H1 (cell line): Measurements from ENCODE around the gene GULP1. TPM values are rescaled to one million over a fixed set of nuclear protein-coding genes. Genes with fewer than 3 reads are reported as not detected.
A peak's percentile ranks its signal among the peaks of the same experiment; 100 is the strongest.

ENCODE experiments used
- CTCF ChIA-PET: fragments of 300-600 bp; sonication (Branson Sonifier 250); formaldehyde crosslinking; loops from one replicate; lab custom pipeline; 2021; ENCODE audit not compliant: partially characterized antibody; lab: Charles Lee
- POLR2A ChIA-PET: fragments of 300-600 bp; sonication (Branson Sonifier 250); formaldehyde crosslinking; loops from one replicate; lab custom pipeline; 2021; ENCODE audit warnings: inconsistent platforms; ENCODE audit not compliant: partially characterized antibody; lab: Charles Lee
- DNase-seq, 2 experiments: peaks; one replicate each; pipeline versions ENCODE4 v3.0.0 to v3.0.0-alpha.2; 2010 to 2022; ENCODE audit warnings: low spot score in 2 of 2, low read depth in 1 of 2, mixed read lengths in 1 of 2
- FAIRE-seq: peaks from 2 replicates; lab custom pipeline; 2011; peaks lifted over from hg19 to GRCh38; lab: Jason Lieb, UNC
- H2AFZ ChIP-seq: 2 replicates; pipeline ENCODE4 v1.8.1; 2012; ENCODE audit warnings: low read length, inconsistent platforms
- H2AK5ac ChIP-seq: 2 replicates; pipeline ENCODE4 v1.6.1; 2013; ENCODE audit warnings: low read depth, low read length
- H2BK120ac ChIP-seq: replicated peaks from 2 replicates; pipeline ENCODE3; 2013; ENCODE audit warnings: low read depth, low read length, inconsistent platforms
- H2BK12ac ChIP-seq: 2 replicates; pipeline ENCODE4 v1.6.1; 2013; ENCODE audit warnings: low read depth, low read length
- H2BK15ac ChIP-seq: 2 replicates; pipeline ENCODE4 v1.6.1; 2013; ENCODE audit warnings: low read length
- H2BK20ac ChIP-seq: 2 replicates; pipeline ENCODE4 v1.6.1; 2013; ENCODE audit warnings: low read length
- H2BK5ac ChIP-seq: 2 replicates; pipeline ENCODE4 v1.6.1; 2013; ENCODE audit warnings: low read depth, low read length
- H3K14ac ChIP-seq: 2 replicates; pipeline ENCODE4 v1.6.1; 2013; ENCODE audit warnings: inconsistent platforms; ENCODE audit not compliant: insufficient read length
- H3K18ac ChIP-seq: 2 replicates; pipeline ENCODE4 v1.6.1; 2013; ENCODE audit warnings: low read length; ENCODE audit errors: extremely low read depth
- H3K23ac ChIP-seq: 2 replicates; pipeline ENCODE4 v1.6.1; 2013; ENCODE audit warnings: inconsistent platforms; ENCODE audit not compliant: insufficient read length
- H3K23me2 ChIP-seq: 2 replicates; pipeline ENCODE4 v1.6.1; 2013; ENCODE audit warnings: low read depth, low read length
- H3K27ac ChIP-seq: 2 replicates; pipeline ENCODE4 v1.6.1; 2011; ENCODE audit warnings: low read depth, low read length, inconsistent platforms
- H3K27me3 ChIP-seq, 4 experiments: replicated peaks in 1 of 4; 1 replicate in 1 of 4; 2 replicates in 3 of 4; pipeline versions ENCODE4 v1.6.1 to v1.8.1; 2011 to 2013; ENCODE audit warnings: low read length in 3 of 4, mild to moderate bottlenecking in 3 of 4, inconsistent platforms in 2 of 4, mixed read lengths in 2 of 4, moderate library complexity in 1 of 4; ENCODE audit not compliant: control insufficient read depth in 3 of 4, insufficient read depth in 3 of 4; ENCODE audit errors: extremely low read depth in 1 of 4
- H3K36me3 ChIP-seq, 4 experiments: 2 replicates each; pipeline versions ENCODE4 v1.6.1 to v1.8.1; 2011 to 2013; ENCODE audit warnings: mild to moderate bottlenecking in 4 of 4, low read length in 3 of 4, moderate library complexity in 2 of 4, control low read depth in 1 of 4, inconsistent platforms in 1 of 4; ENCODE audit not compliant: insufficient read depth in 4 of 4, control insufficient read depth in 2 of 4
- H3K4ac ChIP-seq: replicated peaks from 2 replicates; pipeline ENCODE3; 2013; ENCODE audit warnings: low read length, low read depth, mixed read lengths, inconsistent platforms; ENCODE audit not compliant: insufficient read length
- H3K4me1 ChIP-seq, 4 experiments: replicated peaks in 1 of 4; 1 replicate in 1 of 4; 2 replicates in 3 of 4; pipeline versions ENCODE4 v1.6.1 to v1.8.1; 2011 to 2013; ENCODE audit warnings: low read length in 3 of 4, inconsistent platforms in 2 of 4, mixed read lengths in 1 of 4; ENCODE audit not compliant: insufficient read depth in 4 of 4, control insufficient read depth in 3 of 4
- H3K4me2 ChIP-seq, 2 experiments: 2 replicates each; pipeline versions ENCODE4 v1.6.1 to v1.8.1; 2011 to 2013; ENCODE audit warnings: low read depth in 2 of 2, low read length in 2 of 2, control low read depth in 1 of 2, inconsistent platforms in 1 of 2, mild to moderate bottlenecking in 1 of 2; ENCODE audit not compliant: insufficient read depth in 1 of 2
- H3K4me3 ChIP-seq, 4 experiments: fragments of 200-600, 300-600 bp in 1 of 4; sonication (generic), shearing (Covaris generic), sonication (Bioruptor Twin) in 1 of 4; 2 replicates each; pipeline versions ENCODE4 v1.5.1 to v1.8.1; 2011 to 2016; ENCODE audit warnings: low read length in 4 of 4, low read depth in 3 of 4, control low read depth in 2 of 4, inconsistent platforms in 2 of 4, mild to moderate bottlenecking in 2 of 4, mixed read lengths in 1 of 4, moderate library complexity in 1 of 4; ENCODE audit not compliant: insufficient read depth in 2 of 4; ENCODE audit errors: extremely low read depth in 1 of 4
- H3K56ac ChIP-seq: replicated peaks from 2 replicates; pipeline ENCODE3; 2013; ENCODE audit warnings: low read depth, mild to moderate bottlenecking, mixed read lengths, low read length, inconsistent platforms; ENCODE audit not compliant: insufficient read length
- H3K79me1 ChIP-seq: 2 replicates; pipeline ENCODE4 v1.6.1; 2013; ENCODE audit warnings: low read depth, low read length, control low read depth
- H3K79me2 ChIP-seq, 2 experiments: 2 replicates each; pipeline versions ENCODE4 v1.6.1 to v1.8.1; 2012 to 2013; ENCODE audit warnings: low read length in 2 of 2, mild to moderate bottlenecking in 2 of 2, inconsistent platforms in 1 of 2; ENCODE audit not compliant: insufficient read depth in 2 of 2, control insufficient read depth in 1 of 2
- H3K9ac ChIP-seq, 4 experiments: replicated peaks in 1 of 4; 1 replicate in 1 of 4; 2 replicates in 3 of 4; pipeline versions ENCODE4 v1.6.1 to v1.8.1; 2011 to 2013; ENCODE audit warnings: low read depth in 3 of 4, low read length in 3 of 4, control low read depth in 2 of 4, mild to moderate bottlenecking in 2 of 4, moderate library complexity in 2 of 4, inconsistent platforms in 1 of 4; ENCODE audit errors: extremely low read depth in 1 of 4
- H3K9me3 ChIP-seq, 2 experiments: 2 replicates each; pipeline versions ENCODE4 v1.6.1 to v1.8.1; 2012 to 2013; ENCODE audit warnings: mild to moderate bottlenecking in 2 of 2, moderate library complexity in 2 of 2, control low read depth in 1 of 2, inconsistent platforms in 1 of 2, low read depth in 1 of 2, low read length in 1 of 2, mixed read lengths in 1 of 2; ENCODE audit not compliant: insufficient read depth in 2 of 2
- H4K20me1 ChIP-seq, 2 experiments: replicated peaks in 1 of 2; 2 replicates each; pipeline versions ENCODE3 to v1.8.1; 2011 to 2013; ENCODE audit warnings: inconsistent platforms in 2 of 2, low read length in 2 of 2, mild to moderate bottlenecking in 1 of 2; ENCODE audit not compliant: insufficient read depth in 2 of 2, control insufficient read depth in 1 of 2
- H4K5ac ChIP-seq: 2 replicates; pipeline ENCODE4 v1.6.1; 2013; ENCODE audit warnings: low read length, low read depth, mixed read lengths, inconsistent platforms; ENCODE audit not compliant: insufficient read length
- H4K8ac ChIP-seq: 2 replicates; pipeline ENCODE4 v1.8.0; 2013; ENCODE audit warnings: mild to moderate bottlenecking, moderate library complexity, low read length, inconsistent platforms; ENCODE audit not compliant: insufficient read depth; ENCODE audit errors: extremely low read depth
- H4K91ac ChIP-seq: replicated peaks from 2 replicates; pipeline ENCODE3; 2013; ENCODE audit warnings: low read length, mixed read lengths, inconsistent platforms; ENCODE audit not compliant: insufficient read length
- KDM1A ChIP-seq: fragments of 200-600, 300-600 bp; sonication (generic); IDR thresholded peaks from 2 replicates; pipeline ENCODE4 v1.7.1; 2016; ENCODE audit warnings: mild to moderate bottlenecking, low read length, borderline replicate concordance
- WGBS, 2 experiments: shearing (Covaris generic) in 1 of 2; methylation state at CpG; one replicate each; pipeline versions ENCODE4 v1.1.6 to v1.1.7; 2013 to 2015; ENCODE audit warnings: low lambda C conversion rate in 2 of 2, mixed read lengths in 2 of 2, inconsistent platforms in 1 of 2, low coverage in 1 of 2, missing lambda C conversion rate in 1 of 2; ENCODE audit not compliant: insufficient replicate concordance in 2 of 2, insufficient coverage in 1 of 2, insufficient read length in 1 of 2; ENCODE audit errors: extremely low coverage in 1 of 2, missing lambda C conversion rate in 1 of 2; 5-methylcytosine and 5-hydroxymethylcytosine counted together
- polyA plus RNA-seq, 7 experiments: library from polyadenylated mRNA; depleted of rRNA in 3 of 7; stranded (reverse) in 5 of 7; unstranded in 2 of 7; fragments of >200 nt in 5 of 7; fragments of 200-250 nt in 2 of 7; gene quantifications; 1 replicate in 5 of 7; 2 replicates in 1 of 7; 4 replicates in 1 of 7; pipeline versions ENCODE4 v1.2.1 to v1.2.3, GENCODE V29; 2011 to 2013; ENCODE audit warnings: missing spikeins in 2 of 7, mixed read lengths in 2 of 7
- total RNA-seq: library from RNA; stranded (reverse); fragmentation: NEBNext Ultra II Directional; extraction: Animal tissue kit (Norgen Biotek cat#: 25700); gene quantifications from 2 replicates; pipeline ENCODE4 v1.2.1, GENCODE V29; 2021

The GULP1 gene
- total and polyA plus RNA-seq, 2 of the 8 experiments (the other 6 are each of a cell fraction or from before 2014, with no cell fraction given): 69.7 to 139 TPM

DNA sequence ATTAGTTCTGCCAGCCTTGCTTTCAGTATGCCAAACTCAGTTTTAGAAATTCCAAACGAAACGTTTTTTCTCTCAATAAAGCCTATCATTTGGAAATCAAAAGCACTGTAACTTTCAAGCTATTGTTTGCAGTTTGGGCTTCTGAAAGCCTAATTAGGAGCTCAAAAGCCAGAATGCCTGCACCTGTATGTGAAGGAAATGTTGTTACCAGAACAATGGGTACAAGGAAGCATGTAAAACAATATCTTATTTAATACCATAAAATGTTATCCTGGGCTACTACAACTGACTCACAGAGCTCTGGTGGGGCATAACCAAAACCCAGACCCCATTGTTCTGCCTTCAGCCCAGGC, 12.6 kb upstream of the GULP1 start:
- Histone ChIP-seq H3K14ac (no peak overlapping the region), H2AK5ac (no peak overlapping the region), H3K79me1 (no peaks in the 10 kb centered on the region), H4K20me1 (no peaks in the 10 kb centered on the region), H2BK120ac (no peak overlapping the region), H3K36me3 (no peaks in the 10 kb centered on the region), H2BK12ac (no peak overlapping the region), H4K91ac (no peak overlapping the region), H3K18ac (peak overlapping the region; percentile 39; the same call in 1 of the 2 replicates), H2BK5ac (peak overlapping the region; percentile 94), H3K23me2 (no peaks in the 10 kb centered on the region; the same call in 1 of the 2 replicates), H3K4ac (no peak overlapping the region), H3K4me3 (peak overlapping the region in 3 of 4 experiments; percentile 26 to 50 (median 28); a peak in 4 of 8 replicates), H4K8ac (no peak overlapping the region), H3K27ac (0 out of 2 replicates have a peak overlapping the region, but pooled peaks have one; percentile 65), H3K56ac (no peak overlapping the region), H2AFZ (no peak overlapping the region), H3K9me3 (0 out of 4 replicates have a peak, but pooled peaks cover 0 to 2% of the 10 kb centered on the region in 2 experiments), H3K9ac (no peak overlapping the region), H3K23ac (no peak overlapping the region), H4K5ac (no peak overlapping the region), H3K4me1 (peaks cover 1 to 15% (median 12%) of the 10 kb centered on the region in 4 experiments; a peak in 4 of 7 replicates), H2BK20ac (0 out of 2 replicates have a peak overlapping the region, but pooled peaks have one; percentile 40), H3K79me2 (no peaks in the 10 kb centered on the region), H3K27me3 (no peaks in the 10 kb centered on the region), H3K4me2 (peak overlapping the region; percentile 64 to 75), H2BK15ac (no peak overlapping the region)
- WGBS, 2 experiments: 16% methylated on average over 2 of the region's 2 CpGs; no CpG with 5 or more reads in 1 of the 2 experiments
- DNase-seq: no peak
- no peak for FAIRE-seq
- CTCF ChIA-PET: interaction anchor here (0.7 to 1.8 kb wide), 5 partner anchors 41 to 551 kb away, joined by 3 to 6 read pairs (median 3); no protein-coding TSS in a partner anchor
- POLR2A ChIA-PET: interaction anchor here (1.0 to 2.0 kb wide), 4 partner anchors 13 to 50 kb away, joined by 3 to 22 read pairs (median 6); partner anchors contain the start of gene GULP1
- TF ChIP-seq KDM1A: no peak
